Measurements from ENCODE around the gene CSH2. TPM values are rescaled to one million over a fixed set of nuclear protein-coding genes. Genes with fewer than 3 reads are reported as not detected.
A peak's percentile ranks its signal among the peaks of the same experiment; 100 is the strongest.

The CSH2 gene
- total and polyA plus RNA-seq, 9 of the 15 experiments (the other 6 are each of a cell fraction or from before 2014, with no cell fraction given), result not detected

DNA sequence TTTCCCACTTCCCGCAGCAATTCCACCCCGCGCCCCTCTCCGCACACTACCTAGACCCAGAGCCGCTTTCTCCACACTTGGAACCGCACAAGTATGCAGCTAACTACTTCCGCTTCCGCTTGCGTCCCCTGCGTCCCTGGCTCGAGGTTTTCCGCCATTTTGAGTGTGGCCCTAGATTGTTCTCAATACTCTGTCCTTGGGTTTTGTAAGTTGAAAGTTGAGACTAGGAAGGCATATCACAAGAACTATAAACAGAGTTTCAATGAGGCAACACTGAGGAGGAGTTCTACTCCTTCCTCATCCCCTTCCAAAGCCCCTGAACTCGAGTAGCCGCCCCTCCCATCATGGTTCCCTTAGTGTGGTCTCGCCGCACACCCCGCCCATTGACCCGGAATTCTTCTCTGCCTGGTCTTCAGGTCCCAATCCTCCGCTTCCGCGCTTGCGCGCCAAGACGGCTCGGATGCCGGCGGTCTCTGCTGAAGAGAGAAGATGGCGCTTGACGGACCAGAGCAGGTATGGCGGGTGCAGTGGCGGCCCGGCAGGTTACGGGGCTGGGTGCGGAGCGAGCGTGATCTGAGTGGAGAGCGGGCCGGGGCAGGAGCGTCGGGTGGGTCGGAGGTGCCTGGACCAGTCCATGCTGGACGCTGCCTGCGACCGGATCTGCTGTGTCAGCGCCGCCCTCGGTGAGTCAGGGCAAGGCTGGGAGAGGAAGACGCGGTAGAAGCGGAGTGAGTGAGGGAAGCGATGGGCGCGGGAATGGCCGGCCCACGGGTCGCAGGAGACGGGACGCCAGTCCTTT lies 46.3 kb downstream of the CSH2 start, which contains the start of the genes FTSJ3 and PSMC5:
Gene FTSJ3, minus strand, starts transcription at position 662 of the 799 bp plus-strand sequence. CDS start 761 bp downstream, outside the sequence.
Gene PSMC5, plus strand, starts transcription at position 430 of the 799 bp plus-strand sequence. Its CDS starts 60 bp downstream, at position 490.
- Histone ChIP-seq H3K4me1 (replicated peaks in 1 of 2; ENCODE audit: control insufficient read depth in 2 of 2, insufficient read depth in 2 of 2, low read length in 2 of 2) (peaks cover 0 to 16% of the 10 kb centered on the region in 2 experiments; a peak in 3 of 5 replicates), H3K4me2 (ENCODE audit: insufficient read depth, low read length) (peak within 1 kb of the TSS; percentile 99), H3K9me3 (replicated peaks; ENCODE audit: control insufficient read depth, insufficient read depth, low read depth, low read length) (no peaks in the 10 kb centered on the region), H3K9ac (ENCODE audit: insufficient read depth in 1 of 2, low read depth in 2 of 2, low read length in 2 of 2) (peak within 1 kb of the TSS; percentile 97 to 100), H3K4me3 (peak within 1 kb of the TSS; percentile 92), H3K36me3 (ENCODE audit: control insufficient read depth, insufficient read depth, low read length) (peaks cover 80% of the 10 kb centered on the region), H4K20me1 (replicated peaks; ENCODE audit: control insufficient read depth, insufficient read depth, low read length) (no peaks in the 10 kb centered on the region), H2AFZ (ENCODE audit: low read depth, low read length) (peak within 1 kb of the TSS; percentile 100), H3K27ac (ENCODE audit: extremely low read depth, low read depth, low read length) (peak within 1 kb of the TSS; percentile 100), H3K9me1 (ENCODE audit: control insufficient read depth, insufficient read depth, low read length) (no peaks in the 10 kb centered on the region), H3K27me3 (ENCODE audit: control insufficient read depth in 2 of 2, insufficient read depth in 2 of 2, low read length in 2 of 2) (no peaks in the 10 kb centered on the region), H3K79me2 (ENCODE audit: control insufficient read depth, insufficient read depth, low read length) (peaks cover 51% of the 10 kb centered on the region)
- peak; percentile 82 to 97 (median 88) for DNase-seq (ENCODE audit: extremely low read depth in 1 of 4, low spot score in 3 of 4)
- BruUV-seq (replicated peaks), result no TSS peak
- peak; percentile 94 for ATAC-seq
- intact Hi-C loops (cut with micrococcal nuclease) (loop anchor here (1.0 kb wide), 1 partner anchor 16 kb away; no protein-coding TSS in a partner anchor), in situ Hi-C loops (cut with MboI) (loop anchor here (25.0 kb wide), 1 partner anchor 390 kb away; the partner anchor contains the start of gene CYB561)
- ChIA-PET POLR2A (interaction anchor here (0.7 to 4.6 kb wide), 20 partner anchors 8 to 93 kb away, joined by 3 to 66 read pairs (median 4); partner anchors contain the start of genes CCDC47, DDX42 and SMARCD2), CTCF (ENCODE audit: low intra/inter-chr PET ratio) (no interaction called here)
- peak; percentile 96 for FAIRE-seq
- under 1% methylated on average over 54 of the region's 58 CpGs for WGBS (ENCODE audit: insufficient coverage, low coverage, missing lambda C conversion rate)
- TF ChIP-seq KDM2B (CRISPR knock-in tag; IDR thresholded peaks at IDR 0.05), result peak; percentile 76; the same call in 1 of the 2 replicates
- TF ChIP-seq, protein P1, sequence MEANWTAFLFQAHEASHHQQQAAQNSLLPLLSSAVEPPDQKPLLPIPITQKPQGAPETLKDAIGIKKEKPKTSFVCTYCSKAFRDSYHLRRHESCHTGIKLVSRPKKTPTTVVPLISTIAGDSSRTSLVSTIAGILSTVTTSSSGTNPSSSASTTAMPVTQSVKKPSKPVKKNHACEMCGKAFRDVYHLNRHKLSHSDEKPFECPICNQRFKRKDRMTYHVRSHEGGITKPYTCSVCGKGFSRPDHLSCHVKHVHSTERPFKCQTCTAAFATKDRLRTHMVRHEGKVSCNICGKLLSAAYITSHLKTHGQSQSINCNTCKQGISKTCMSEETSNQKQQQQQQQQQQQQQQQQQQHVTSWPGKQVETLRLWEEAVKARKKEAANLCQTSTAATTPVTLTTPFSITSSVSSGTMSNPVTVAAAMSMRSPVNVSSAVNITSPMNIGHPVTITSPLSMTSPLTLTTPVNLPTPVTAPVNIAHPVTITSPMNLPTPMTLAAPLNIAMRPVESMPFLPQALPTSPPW (CRISPR knock-in tag; IDR thresholded peaks at IDR 0.05), result peak; percentile 35; the same call in 1 of the 2 replicates
- TF ChIP-seq ETV1 (tag; conservative IDR thresholded peaks at IDR 0.05; ENCODE audit: low read depth), result peak; percentile 94
- TF ChIP-seq, protein P2, sequence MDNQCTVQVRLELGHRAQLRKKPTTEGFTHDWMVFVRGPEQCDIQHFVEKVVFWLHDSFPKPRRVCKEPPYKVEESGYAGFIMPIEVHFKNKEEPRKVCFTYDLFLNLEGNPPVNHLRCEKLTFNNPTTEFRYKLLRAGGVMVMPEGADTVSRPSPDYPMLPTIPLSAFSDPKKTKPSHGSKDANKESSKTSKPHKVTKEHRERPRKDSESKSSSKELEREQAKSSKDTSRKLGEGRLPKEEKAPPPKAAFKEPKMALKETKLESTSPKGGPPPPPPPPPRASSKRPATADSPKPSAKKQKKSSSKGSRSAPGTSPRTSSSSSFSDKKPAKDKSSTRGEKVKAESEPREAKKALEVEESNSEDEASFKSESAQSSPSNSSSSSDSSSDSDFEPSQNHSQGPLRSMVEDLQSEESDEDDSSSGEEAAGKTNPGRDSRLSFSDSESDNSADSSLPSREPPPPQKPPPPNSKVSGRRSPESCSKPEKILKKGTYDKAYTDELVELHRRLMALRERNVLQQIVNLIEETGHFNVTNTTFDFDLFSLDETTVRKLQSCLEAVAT (IDR thresholded peaks at IDR 0.05), result 0 out of 4 replicates have a peak, but pooled peaks of 1 of the 2 experiments have one; percentile 17
- TF ChIP-seq, protein P3, sequence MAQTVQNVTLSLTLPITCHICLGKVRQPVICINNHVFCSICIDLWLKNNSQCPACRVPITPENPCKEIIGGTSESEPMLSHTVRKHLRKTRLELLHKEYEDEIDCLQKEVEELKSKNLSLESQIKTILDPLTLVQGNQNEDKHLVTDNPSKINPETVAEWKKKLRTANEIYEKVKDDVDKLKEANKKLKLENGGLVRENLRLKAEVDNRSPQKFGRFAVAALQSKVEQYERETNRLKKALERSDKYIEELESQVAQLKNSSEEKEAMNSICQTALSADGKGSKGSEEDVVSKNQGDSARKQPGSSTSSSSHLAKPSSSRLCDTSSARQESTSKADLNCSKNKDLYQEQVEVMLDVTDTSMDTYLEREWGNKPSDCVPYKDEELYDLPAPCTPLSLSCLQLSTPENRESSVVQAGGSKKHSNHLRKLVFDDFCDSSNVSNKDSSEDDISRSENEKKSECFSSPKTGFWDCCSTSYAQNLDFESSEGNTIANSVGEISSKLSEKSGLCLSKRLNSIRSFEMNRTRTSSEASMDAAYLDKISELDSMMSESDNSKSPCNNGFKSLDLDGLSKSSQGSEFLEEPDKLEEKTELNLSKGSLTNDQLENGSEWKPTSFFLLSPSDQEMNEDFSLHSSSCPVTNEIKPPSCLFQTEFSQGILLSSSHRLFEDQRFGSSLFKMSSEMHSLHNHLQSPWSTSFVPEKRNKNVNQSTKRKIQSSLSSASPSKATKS (CRISPR knock-in tag; IDR thresholded peaks at IDR 0.05), result 0 out of 2 replicates have a peak, but pooled peaks have one; percentile 56
- TF ChIP-seq, protein P4, sequence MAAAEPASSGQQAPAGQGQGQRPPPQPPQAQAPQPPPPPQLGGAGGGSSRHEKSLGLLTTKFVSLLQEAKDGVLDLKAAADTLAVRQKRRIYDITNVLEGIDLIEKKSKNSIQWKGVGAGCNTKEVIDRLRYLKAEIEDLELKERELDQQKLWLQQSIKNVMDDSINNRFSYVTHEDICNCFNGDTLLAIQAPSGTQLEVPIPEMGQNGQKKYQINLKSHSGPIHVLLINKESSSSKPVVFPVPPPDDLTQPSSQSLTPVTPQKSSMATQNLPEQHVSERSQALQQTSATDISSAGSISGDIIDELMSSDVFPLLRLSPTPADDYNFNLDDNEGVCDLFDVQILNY (CRISPR knock-in tag; IDR thresholded peaks at IDR 0.05), result peak; percentile 78; the same call in 1 of the 2 replicates
- TF ChIP-seq FOXM1 (IDR thresholded peaks at IDR 0.05; ENCODE audit: low read depth), result 0 out of 2 replicates have a peak, but pooled peaks have one; percentile 10
- no peak for TF ChIP-seq FOXM1 (CRISPR knock-in tag; IDR thresholded peaks at IDR 0.05; ENCODE audit: low read depth)
- no peak; the same call in 1 of the 2 replicates for TF ChIP-seq TCF3 (CRISPR knock-in tag; IDR thresholded peaks at IDR 0.05)

Measured in K562 (cell line).